Keratinocyte (primary cell): ENCODE measurements around the gene SLC25A42.

Experiments
- EZH2 ChIP-seq: IDR thresholded peaks from one replicate; pipeline ENCODE4 v1.6.1; 2012; ENCODE audit warnings: inconsistent platforms, mild to moderate bottlenecking, low read length, moderate library complexity
- TF ChIP-seq, protein P1 (sequence below), 3 experiments: IDR thresholded peaks in 1 of 3; conservative IDR thresholded peaks in 1 of 3; optimal IDR thresholded peaks in 1 of 3; 2 replicates in 2 of 3; 3 replicates in 1 of 3; pipeline versions ENCODE3 to v1.5.1; 2011; ENCODE audit warnings: low read length in 3 of 3, mild to moderate bottlenecking in 3 of 3, moderate library complexity in 2 of 3, control low read depth in 1 of 3, inconsistent platforms in 1 of 3; ENCODE audit not compliant: insufficient read depth in 2 of 3; ENCODE audit errors: extremely low read depth in 1 of 3

DNA sequence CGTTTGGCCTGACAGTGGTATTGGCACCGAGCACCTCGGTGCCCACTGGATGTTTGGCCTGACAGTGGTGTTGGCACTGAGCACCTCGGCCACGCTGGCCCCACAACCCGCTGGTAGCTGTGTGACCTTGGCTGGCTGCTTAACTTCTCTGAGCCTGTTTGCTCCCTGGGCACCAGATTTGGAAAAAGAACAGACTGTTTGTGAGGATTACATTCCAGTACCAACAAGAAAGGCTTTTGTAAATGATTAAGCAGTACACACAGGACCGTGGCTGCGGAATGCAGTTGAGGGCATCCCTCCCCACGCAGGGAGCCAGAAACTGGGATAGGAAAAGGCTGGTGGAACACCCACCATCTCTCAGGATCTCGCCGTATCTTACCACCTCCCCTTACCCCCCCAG lies 31.9 kb downstream of the SLC25A42 start:
- TF ChIP-seq, protein P1, sequence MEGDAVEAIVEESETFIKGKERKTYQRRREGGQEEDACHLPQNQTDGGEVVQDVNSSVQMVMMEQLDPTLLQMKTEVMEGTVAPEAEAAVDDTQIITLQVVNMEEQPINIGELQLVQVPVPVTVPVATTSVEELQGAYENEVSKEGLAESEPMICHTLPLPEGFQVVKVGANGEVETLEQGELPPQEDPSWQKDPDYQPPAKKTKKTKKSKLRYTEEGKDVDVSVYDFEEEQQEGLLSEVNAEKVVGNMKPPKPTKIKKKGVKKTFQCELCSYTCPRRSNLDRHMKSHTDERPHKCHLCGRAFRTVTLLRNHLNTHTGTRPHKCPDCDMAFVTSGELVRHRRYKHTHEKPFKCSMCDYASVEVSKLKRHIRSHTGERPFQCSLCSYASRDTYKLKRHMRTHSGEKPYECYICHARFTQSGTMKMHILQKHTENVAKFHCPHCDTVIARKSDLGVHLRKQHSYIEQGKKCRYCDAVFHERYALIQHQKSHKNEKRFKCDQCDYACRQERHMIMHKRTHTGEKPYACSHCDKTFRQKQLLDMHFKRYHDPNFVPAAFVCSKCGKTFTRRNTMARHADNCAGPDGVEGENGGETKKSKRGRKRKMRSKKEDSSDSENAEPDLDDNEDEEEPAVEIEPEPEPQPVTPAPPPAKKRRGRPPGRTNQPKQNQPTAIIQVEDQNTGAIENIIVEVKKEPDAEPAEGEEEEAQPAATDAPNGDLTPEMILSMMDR (optimal IDR thresholded peaks at IDR 0.05 in 1 of 3, IDR thresholded peaks at IDR 0.05 in 1 of 3, conservative IDR thresholded peaks at IDR 0.05 in 1 of 3; ENCODE audit: extremely low read depth in 1 of 3, insufficient read depth in 2 of 3, low read length in 3 of 3): no peak
- TF ChIP-seq EZH2: no peak
